ENCODE data around the gene PLEKHA1. TPM values are rescaled to one million over a fixed set of nuclear protein-coding genes. Genes with fewer than 3 reads are reported as not detected.
A peak's percentile ranks its signal among the peaks of the same experiment; 100 is the strongest.

Gene PLEKHA1
- total and polyA plus RNA-seq, 2 of the 13 experiments (the other 11 are each of a cell fraction or from before 2014, with no cell fraction given): 32.2 to 53.3 TPM

DNA sequence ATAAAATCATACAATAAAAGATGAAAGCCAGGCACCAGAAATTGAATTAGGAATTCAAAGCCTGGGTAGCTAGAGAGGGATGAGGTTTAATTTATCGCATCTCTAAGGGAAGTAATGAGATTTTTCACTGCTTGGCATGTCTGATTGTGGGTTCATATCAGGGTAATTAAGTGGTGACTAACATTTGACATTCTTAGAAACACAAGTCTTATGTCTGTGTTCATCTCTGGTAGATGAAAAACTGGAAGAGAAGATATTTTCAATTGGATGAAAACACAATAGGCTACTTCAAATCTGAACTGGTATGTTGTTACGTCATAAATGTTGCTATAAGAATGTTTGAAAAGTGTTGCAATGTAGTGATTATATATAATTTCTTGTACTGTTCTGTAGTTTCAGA, 43.2 kb downstream of the PLEKHA1 start:
- no TSS peak for BruUV-seq (replicated peaks)
- DNase-seq (ENCODE audit: low spot score) (no peak), ATAC-seq (no peak), FAIRE-seq (no peak)
- H3K79me2 ChIP-seq (ENCODE audit: insufficient read depth, low read length): no peaks in the 10 kb centered on the region
- in situ Hi-C loops (cut with HindIII; ENCODE audit: extremely low pct_ligation_motif_present, low pct_unique_long_range_greater_than_20kb): no loop called here
- no peaks in the 10 kb centered on the region for H4K20me1 ChIP-seq (ENCODE audit: insufficient read depth, low read length)
- H3K9ac ChIP-seq (ENCODE audit: insufficient read depth, low read depth, low read length): no peak overlapping the region
- TF ChIP-seq MAFK (conservative IDR thresholded peaks at IDR 0.05 in 1 of 2, IDR thresholded peaks at IDR 0.05 in 1 of 2; ENCODE audit: low read length in 2 of 2): no peak
- TF ChIP-seq POLR2AphosphoS5 (IDR thresholded peaks at IDR 0.05; ENCODE audit: low read depth, low read length): no peak
- TF ChIP-seq CEBPB (IDR thresholded peaks at IDR 0.05; ENCODE audit: borderline replicate concordance, low read depth, low read length): peak; percentile 32; the same call in 1 of the 2 replicates
- intact Hi-C loops (cut with micrococcal nuclease; ENCODE audit: unreplicated experiment): no loop called here
- no peak overlapping the region for H3K4me2 ChIP-seq (ENCODE audit: low read depth, low read length)
- ChIA-PET POLR2A (no interaction called here), CTCF (ENCODE audit: low intra/inter-chr PET ratio, low total read pairs) (no interaction called here)
- peaks cover 6% of the 10 kb centered on the region; the same call in 1 of the 2 replicates for H3K4me1 ChIP-seq (ENCODE audit: insufficient read depth, low read length)
- no peak overlapping the region for H3K27ac ChIP-seq (ENCODE audit: extremely low read length, insufficient read depth, low read length)
- H3K36me3 ChIP-seq (replicated peaks in 1 of 2; ENCODE audit: control insufficient read depth in 1 of 2, insufficient read depth in 2 of 2, low read length in 2 of 2): peaks cover 29 to 66% of the 10 kb centered on the region in 2 experiments
- H3K4me3 ChIP-seq (replicated peaks in 1 of 3; ENCODE audit: insufficient read depth in 1 of 3, low read depth in 2 of 3, low read length in 3 of 3): no peak overlapping the region
- no peaks in the 10 kb centered on the region for H3K27me3 ChIP-seq (ENCODE audit: control insufficient read depth in 1 of 2, insufficient read depth in 2 of 2, low read length in 2 of 2)
- WGBS (ENCODE audit: low lambda C conversion rate): 100% methylated on average over 2 of the region's 2 CpGs
- no peaks in the 10 kb centered on the region for H3K9me3 ChIP-seq (ENCODE audit: low read length)
- H2AFZ ChIP-seq (ENCODE audit: low read length): no peak overlapping the region

DNA sequence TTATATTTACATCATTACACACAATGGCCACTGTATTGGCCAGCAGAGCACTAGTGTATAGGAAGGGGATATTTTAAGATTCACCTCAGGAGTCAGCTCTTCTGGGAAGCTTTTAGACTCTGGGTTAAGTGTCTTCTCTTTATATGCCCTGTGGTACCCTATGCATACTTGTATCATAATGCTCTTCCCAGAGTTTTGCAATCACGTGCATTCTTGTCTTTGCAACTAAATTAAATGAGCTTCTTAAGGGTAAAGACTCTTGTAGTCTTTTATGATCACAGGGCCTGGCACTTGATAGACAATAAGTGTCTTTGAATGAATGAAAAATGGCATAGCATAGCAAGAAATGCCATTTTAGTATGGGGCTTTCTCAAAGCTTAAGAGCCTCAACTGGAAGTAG, 44.5 kb downstream of the PLEKHA1 start:
- BruUV-seq (replicated peaks): no TSS peak
- H3K27me3 ChIP-seq (ENCODE audit: control insufficient read depth in 1 of 2, insufficient read depth in 2 of 2, low read length in 2 of 2): no peaks in the 10 kb centered on the region
- in situ Hi-C loops (cut with HindIII; ENCODE audit: extremely low pct_ligation_motif_present, low pct_unique_long_range_greater_than_20kb) (no loop called here), intact Hi-C loops (cut with micrococcal nuclease; ENCODE audit: unreplicated experiment) (no loop called here)
- no peak for ATAC-seq
- no peak overlapping the region for H2AFZ ChIP-seq (ENCODE audit: low read length)
- H3K36me3 ChIP-seq (replicated peaks in 1 of 2; ENCODE audit: control insufficient read depth in 1 of 2, insufficient read depth in 2 of 2, low read length in 2 of 2): peaks cover 27 to 64% of the 10 kb centered on the region in 2 experiments
- CTCF ChIA-PET (ENCODE audit: low intra/inter-chr PET ratio, low total read pairs): no interaction called here
- WGBS (ENCODE audit: low lambda C conversion rate): 96% methylated on average over 1 of the region's 1 CpG
- H3K79me2 ChIP-seq (ENCODE audit: insufficient read depth, low read length): no peaks in the 10 kb centered on the region
- H3K27ac ChIP-seq (ENCODE audit: extremely low read length, insufficient read depth, low read length): no peak overlapping the region
- POLR2A ChIA-PET: interaction anchor here (0.8 kb wide), 1 partner anchor 109 kb away, joined by 3 read pairs; no protein-coding TSS in a partner anchor
- no peak overlapping the region for H3K4me2 ChIP-seq (ENCODE audit: low read depth, low read length)
- no peak for DNase-seq (ENCODE audit: low spot score)
- FAIRE-seq: no peak
- H3K9ac ChIP-seq (ENCODE audit: insufficient read depth, low read depth, low read length): no peak overlapping the region
- TF ChIP-seq CHD2 (IDR thresholded peaks at IDR 0.05; ENCODE audit: low read depth, low read length) (no peak), HNRNPUL1 (IDR thresholded peaks at IDR 0.05; ENCODE audit: low read depth, low read length) (no peak), YEATS4 (CRISPR knock-in tag; IDR thresholded peaks at IDR 0.05; ENCODE audit: borderline replicate concordance) (no peak), TBX3 (IDR thresholded peaks at IDR 0.05; ENCODE audit: borderline replicate concordance) (no peak), ZNF546 (CRISPR knock-in tag; conservative IDR thresholded peaks at IDR 0.05) (no peak)
- TF ChIP-seq, protein P1, sequence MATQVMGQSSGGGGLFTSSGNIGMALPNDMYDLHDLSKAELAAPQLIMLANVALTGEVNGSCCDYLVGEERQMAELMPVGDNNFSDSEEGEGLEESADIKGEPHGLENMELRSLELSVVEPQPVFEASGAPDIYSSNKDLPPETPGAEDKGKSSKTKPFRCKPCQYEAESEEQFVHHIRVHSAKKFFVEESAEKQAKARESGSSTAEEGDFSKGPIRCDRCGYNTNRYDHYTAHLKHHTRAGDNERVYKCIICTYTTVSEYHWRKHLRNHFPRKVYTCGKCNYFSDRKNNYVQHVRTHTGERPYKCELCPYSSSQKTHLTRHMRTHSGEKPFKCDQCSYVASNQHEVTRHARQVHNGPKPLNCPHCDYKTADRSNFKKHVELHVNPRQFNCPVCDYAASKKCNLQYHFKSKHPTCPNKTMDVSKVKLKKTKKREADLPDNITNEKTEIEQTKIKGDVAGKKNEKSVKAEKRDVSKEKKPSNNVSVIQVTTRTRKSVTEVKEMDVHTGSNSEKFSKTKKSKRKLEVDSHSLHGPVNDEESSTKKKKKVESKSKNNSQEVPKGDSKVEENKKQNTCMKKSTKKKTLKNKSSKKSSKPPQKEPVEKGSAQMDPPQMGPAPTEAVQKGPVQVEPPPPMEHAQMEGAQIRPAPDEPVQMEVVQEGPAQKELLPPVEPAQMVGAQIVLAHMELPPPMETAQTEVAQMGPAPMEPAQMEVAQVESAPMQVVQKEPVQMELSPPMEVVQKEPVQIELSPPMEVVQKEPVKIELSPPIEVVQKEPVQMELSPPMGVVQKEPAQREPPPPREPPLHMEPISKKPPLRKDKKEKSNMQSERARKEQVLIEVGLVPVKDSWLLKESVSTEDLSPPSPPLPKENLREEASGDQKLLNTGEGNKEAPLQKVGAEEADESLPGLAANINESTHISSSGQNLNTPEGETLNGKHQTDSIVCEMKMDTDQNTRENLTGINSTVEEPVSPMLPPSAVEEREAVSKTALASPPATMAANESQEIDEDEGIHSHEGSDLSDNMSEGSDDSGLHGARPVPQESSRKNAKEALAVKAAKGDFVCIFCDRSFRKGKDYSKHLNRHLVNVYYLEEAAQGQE (IDR thresholded peaks at IDR 0.05; ENCODE audit: borderline replicate concordance in 1 of 2, low read depth in 1 of 2, low read length in 2 of 2): no peak
- peaks cover under 1% of the 10 kb centered on the region; the same call in 1 of the 2 replicates for H3K4me1 ChIP-seq (ENCODE audit: insufficient read depth, low read length)
- H4K20me1 ChIP-seq (ENCODE audit: insufficient read depth, low read length): no peaks in the 10 kb centered on the region
- no peak overlapping the region for H3K4me3 ChIP-seq (replicated peaks in 1 of 3; ENCODE audit: insufficient read depth in 1 of 3, low read depth in 2 of 3, low read length in 3 of 3)
- no peaks in the 10 kb centered on the region for H3K9me3 ChIP-seq (ENCODE audit: low read length)
